Nephron progenitor cell (in vitro differentiated cells): ENCODE data around the gene APBB2.

ENCODE experiments used
- DNase-seq: peaks from one replicate; pipeline ENCODE4 v3.0.0; 2021
- H3K27ac Mint-ChIP-seq: 2 replicates; pipeline ENCODE4 v1.8.0; 2021; ENCODE audit warnings: mild to moderate bottlenecking, moderate library complexity, mixed read lengths
- H3K27me3 Mint-ChIP-seq: 2 replicates; pipeline ENCODE4 v1.8.0; 2021; ENCODE audit warnings: mild to moderate bottlenecking, low read depth, mixed read lengths; ENCODE audit not compliant: poor library complexity
- H3K36me3 Mint-ChIP-seq: 2 replicates; pipeline ENCODE4 v1.8.0; 2021; ENCODE audit warnings: low read depth, mixed read lengths
- H3K4me1 Mint-ChIP-seq: 2 replicates; pipeline ENCODE4 v1.8.0; 2021; ENCODE audit warnings: mixed read lengths
- H3K4me3 Mint-ChIP-seq: 2 replicates; pipeline ENCODE4 v1.8.0; 2021; ENCODE audit warnings: mild to moderate bottlenecking, moderate library complexity, mixed read lengths
- H3K9me3 Mint-ChIP-seq: 2 replicates; pipeline ENCODE4 v1.8.0; 2021; ENCODE audit warnings: mild to moderate bottlenecking, moderate library complexity, mixed read lengths
- TF ChIP-seq, protein P1 (sequence below): fragments of 200-600 bp; sonication (generic); IDR thresholded peaks from 2 replicates; pipeline ENCODE4 v1.5.0; 2021; ENCODE audit warnings: antibody characterized with exemption

The APBB2 gene

DNA sequence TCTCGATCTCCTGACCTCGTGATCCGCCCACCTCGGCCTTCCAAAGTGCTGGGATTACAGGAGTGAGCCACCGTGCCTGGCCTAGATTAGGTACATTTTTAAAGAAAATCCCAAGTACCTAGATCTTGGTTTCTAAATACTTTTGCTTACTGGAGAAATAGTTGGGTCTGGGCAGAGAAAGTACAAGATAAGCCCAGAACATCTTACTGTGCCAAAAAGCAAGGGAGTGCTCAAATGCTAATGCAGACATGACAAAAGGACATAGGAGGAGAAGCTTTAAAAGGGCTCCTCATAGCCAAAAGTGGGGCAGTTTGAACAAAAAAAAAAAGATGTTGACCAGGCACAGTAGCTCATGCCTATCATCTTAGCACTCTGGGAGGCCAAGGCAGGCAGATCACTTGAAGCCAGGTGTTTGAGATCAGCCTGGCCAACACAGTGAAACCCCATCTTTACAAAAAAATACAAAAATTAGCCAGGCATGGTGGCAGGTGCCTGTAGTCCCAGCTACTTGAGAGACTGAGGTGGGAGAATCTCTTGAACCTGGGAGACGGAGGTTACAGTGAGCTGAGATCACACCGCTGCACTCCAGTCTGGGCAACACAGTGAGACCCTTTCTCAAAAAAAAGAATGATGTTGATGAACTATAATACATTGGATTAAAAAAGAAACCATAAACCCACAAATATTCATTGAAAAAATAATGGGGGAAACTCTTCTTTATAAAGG, 107.5 kb downstream of the APBB2 start:
- Mint-ChIP-seq H3K4me3 (no peak overlapping the region), H3K9me3 (peaks cover 4% of the 10 kb centered on the region), H3K27me3 (no peaks in the 10 kb centered on the region), H3K27ac (no peak overlapping the region), H3K36me3 (no peaks in the 10 kb centered on the region), H3K4me1 (peaks cover 9% of the 10 kb centered on the region)
- no peak for DNase-seq
- TF ChIP-seq, protein P1, sequence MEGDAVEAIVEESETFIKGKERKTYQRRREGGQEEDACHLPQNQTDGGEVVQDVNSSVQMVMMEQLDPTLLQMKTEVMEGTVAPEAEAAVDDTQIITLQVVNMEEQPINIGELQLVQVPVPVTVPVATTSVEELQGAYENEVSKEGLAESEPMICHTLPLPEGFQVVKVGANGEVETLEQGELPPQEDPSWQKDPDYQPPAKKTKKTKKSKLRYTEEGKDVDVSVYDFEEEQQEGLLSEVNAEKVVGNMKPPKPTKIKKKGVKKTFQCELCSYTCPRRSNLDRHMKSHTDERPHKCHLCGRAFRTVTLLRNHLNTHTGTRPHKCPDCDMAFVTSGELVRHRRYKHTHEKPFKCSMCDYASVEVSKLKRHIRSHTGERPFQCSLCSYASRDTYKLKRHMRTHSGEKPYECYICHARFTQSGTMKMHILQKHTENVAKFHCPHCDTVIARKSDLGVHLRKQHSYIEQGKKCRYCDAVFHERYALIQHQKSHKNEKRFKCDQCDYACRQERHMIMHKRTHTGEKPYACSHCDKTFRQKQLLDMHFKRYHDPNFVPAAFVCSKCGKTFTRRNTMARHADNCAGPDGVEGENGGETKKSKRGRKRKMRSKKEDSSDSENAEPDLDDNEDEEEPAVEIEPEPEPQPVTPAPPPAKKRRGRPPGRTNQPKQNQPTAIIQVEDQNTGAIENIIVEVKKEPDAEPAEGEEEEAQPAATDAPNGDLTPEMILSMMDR: no peak

- DNase-seq: no peak
- H3K36me3 Mint-ChIP-seq: no peaks in the 10 kb centered on the region
Measured at GRCh38 chr4:41106081-41106480, 108.3 kb downstream of the APBB2 start.

GRCh38 chr4:41104155-41104554, 110.2 kb downstream of the APBB2 start:
- H3K4me3 Mint-ChIP-seq: no peak overlapping the region

More at GRCh38 chr4:41106081-41106480, 108.3 kb downstream of the APBB2 start:
- Mint-ChIP-seq H3K9me3 (peaks cover 4% of the 10 kb centered on the region), H3K27ac (no peak overlapping the region), H3K4me3 (no peak overlapping the region), H3K27me3 (no peaks in the 10 kb centered on the region), H3K4me1 (peaks cover 11% of the 10 kb centered on the region)
- TF ChIP-seq, protein P1: no peak

GRCh38 chr4:41103657-41104056, 110.7 kb downstream of the APBB2 start:
- no peak for DNase-seq
- H3K27ac Mint-ChIP-seq: no peak overlapping the region
- H3K27me3 Mint-ChIP-seq: no peaks in the 10 kb centered on the region
- H3K36me3 Mint-ChIP-seq: no peaks in the 10 kb centered on the region
- TF ChIP-seq, protein P1: no peak
- no peaks in the 10 kb centered on the region for H3K9me3 Mint-ChIP-seq
- H3K4me1 Mint-ChIP-seq: peaks cover 11% of the 10 kb centered on the region
- no peak overlapping the region for H3K4me3 Mint-ChIP-seq

More at GRCh38 chr4:41104155-41104554, 110.2 kb downstream of the APBB2 start:
- TF ChIP-seq, protein P1: no peak
- no peak for DNase-seq
- Mint-ChIP-seq H3K36me3 (no peaks in the 10 kb centered on the region), H3K27me3 (no peaks in the 10 kb centered on the region), H3K4me1 (peaks cover 11% of the 10 kb centered on the region), H3K27ac (no peak overlapping the region), H3K9me3 (no peaks in the 10 kb centered on the region)

DNA sequence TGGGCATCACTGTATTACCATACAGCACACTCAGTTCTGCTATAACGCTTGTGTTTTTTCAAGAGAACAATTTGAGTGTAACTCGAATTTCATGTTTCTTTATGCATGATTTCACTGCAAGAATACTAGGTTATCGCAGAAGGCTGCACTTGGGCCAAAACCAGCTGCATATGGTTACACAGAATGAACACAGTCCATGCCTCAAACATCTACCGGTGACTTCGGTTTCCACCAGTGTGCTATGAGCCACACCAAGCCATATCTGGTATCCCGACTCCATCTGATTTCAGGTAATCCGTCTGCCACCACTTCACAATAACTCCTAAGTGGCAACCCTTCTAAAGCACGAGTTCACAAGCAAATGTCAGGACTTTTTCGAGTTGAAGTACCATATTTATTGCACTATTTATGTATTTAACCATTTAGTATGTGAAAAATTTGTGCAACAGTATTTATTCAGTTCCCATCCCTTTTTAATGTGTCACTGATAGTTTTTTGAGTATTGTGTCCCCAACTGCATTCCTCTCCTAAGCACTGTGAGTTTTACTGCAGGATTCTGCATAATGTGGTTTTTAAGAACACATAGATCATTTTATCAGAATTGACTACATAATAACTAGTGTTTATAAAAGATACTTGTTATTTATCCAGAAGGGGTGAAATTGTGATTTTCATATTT, 111.8 kb downstream of the APBB2 start:
- H3K9me3 Mint-ChIP-seq: no peaks in the 10 kb centered on the region
- H3K36me3 Mint-ChIP-seq: no peaks in the 10 kb centered on the region
- H3K4me3 Mint-ChIP-seq: no peak overlapping the region
- no peaks in the 10 kb centered on the region for H3K27me3 Mint-ChIP-seq
- H3K4me1 Mint-ChIP-seq: peaks cover 22% of the 10 kb centered on the region
- no peak overlapping the region for H3K27ac Mint-ChIP-seq
- TF ChIP-seq, protein P1: no peak
- DNase-seq: no peak
